SK-N-SH treated with all-trans-retinoic acid at 6 μM for 48 hours (cell line): Measurements from ENCODE around the gene TANC1.

ENCODE experiments used
- ATAC-seq: fragments of 200-7000 bp; cut with Tn5 transposase; 3 replicates; pipeline ENCODE4 v1.9.1; 2020; ENCODE audit warnings: mild to moderate bottlenecking, moderate library complexity
- ARNTL ChIP-seq: fragments of 450-650 bp; formaldehyde crosslinking; IDR thresholded peaks from 2 replicates; pipeline ENCODE4 v1.5.0; 2020; ENCODE audit warnings: low read depth, mild to moderate bottlenecking, moderate library complexity, borderline replicate concordance
- BACH2 ChIP-seq: fragments of 250-450 bp; sonication (Bioruptor Pico); IDR thresholded peaks from 2 replicates; pipeline ENCODE4 v1.9.0; 2021; ENCODE audit warnings: mild to moderate bottlenecking, borderline replicate concordance
- CSDC2 ChIP-seq: fragments of 250-450 bp; sonication (Bioruptor Pico); IDR thresholded peaks from 2 replicates; pipeline ENCODE4 v1.5.0; 2020; ENCODE audit warnings: mild to moderate bottlenecking, moderate library complexity
- CSRNP3 ChIP-seq: fragments of 250-450 bp; sonication (Bioruptor Pico); IDR thresholded peaks from 2 replicates; pipeline ENCODE4 v1.5.1; 2021; ENCODE audit warnings: mild to moderate bottlenecking, moderate library complexity
- ESRRG ChIP-seq: fragments of 250-450 bp; sonication (Bioruptor Pico); IDR thresholded peaks from 2 replicates; pipeline ENCODE4 v1.6.1; 2021; ENCODE audit warnings: mild to moderate bottlenecking
- ISL1 ChIP-seq: fragments of 250-450 bp; sonication (Bioruptor Pico); IDR thresholded peaks from 2 replicates; pipeline ENCODE4 v2.1.2; 2022; ENCODE audit warnings: mild to moderate bottlenecking, moderate library complexity
- OSR1 ChIP-seq: fragments of 250-450 bp; sonication (Bioruptor Pico); IDR thresholded peaks from 2 replicates; pipeline ENCODE4 v1.8.0; 2022; ENCODE audit warnings: moderate library complexity, mild to moderate bottlenecking, inconsistent platforms
- PATZ1 ChIP-seq: fragments of 250-450 bp; sonication (Bioruptor Pico); IDR thresholded peaks from 2 replicates; pipeline ENCODE4 v1.8.0; 2020; ENCODE audit warnings: mild to moderate bottlenecking, moderate library complexity, borderline replicate concordance
- POU6F1 ChIP-seq: fragments of 250-450 bp; sonication (Bioruptor Pico); IDR thresholded peaks from 2 replicates; pipeline ENCODE4 v1.8.0; 2021; ENCODE audit warnings: low read depth, mild to moderate bottlenecking, moderate library complexity, borderline replicate concordance
- PPARA ChIP-seq: fragments of 250-450 bp; sonication (Bioruptor Pico); IDR thresholded peaks from 2 replicates; pipeline ENCODE4 v1.5.0; 2020; ENCODE audit warnings: mild to moderate bottlenecking, borderline replicate concordance
- RARB ChIP-seq: fragments of 250-450 bp; sonication (Bioruptor Pico); IDR thresholded peaks from 2 replicates; pipeline ENCODE4 v1.8.0; 2021; ENCODE audit warnings: mild to moderate bottlenecking, moderate library complexity
- SNAI2 ChIP-seq: fragments of 250-450 bp; sonication (Bioruptor Pico); IDR thresholded peaks from 2 replicates; pipeline ENCODE4 v1.5.0; 2020; ENCODE audit warnings: mild to moderate bottlenecking, moderate library complexity
- TCF4 ChIP-seq: fragments of 250-450 bp; sonication (Bioruptor Pico); IDR thresholded peaks from 2 replicates; pipeline ENCODE4 v1.8.0; 2021; ENCODE audit warnings: mild to moderate bottlenecking, moderate library complexity, borderline replicate concordance
- TOX ChIP-seq: fragments of 250-450 bp; sonication (Bioruptor Pico); IDR thresholded peaks from 2 replicates; pipeline ENCODE4 v1.8.0; 2021; ENCODE audit warnings: mild to moderate bottlenecking, moderate library complexity, borderline replicate concordance
- TSHZ2 ChIP-seq: fragments of 250-450 bp; sonication (Bioruptor Pico); IDR thresholded peaks from 2 replicates; pipeline ENCODE4 v1.5.0; 2020; ENCODE audit warnings: mild to moderate bottlenecking, moderate library complexity
- ZC3H10 ChIP-seq: fragments of 250-450 bp; sonication (Bioruptor Pico); IDR thresholded peaks from 2 replicates; pipeline ENCODE4 v1.5.1; 2021; ENCODE audit warnings: mild to moderate bottlenecking, moderate library complexity
- ZFP30 ChIP-seq: fragments of 450-650 bp; formaldehyde crosslinking; IDR thresholded peaks from 2 replicates; pipeline ENCODE4 v1.5.0; 2022; ENCODE audit warnings: mild to moderate bottlenecking, moderate library complexity
- ZNF565 ChIP-seq: fragments of 450-650 bp; formaldehyde crosslinking; conservative IDR thresholded peaks from 2 replicates; pipeline ENCODE4 v1.5.0; 2020; ENCODE audit warnings: low read depth, mild to moderate bottlenecking, moderate library complexity
- ZNF70 ChIP-seq: fragments of 450-650 bp; formaldehyde crosslinking; IDR thresholded peaks from 2 replicates; pipeline ENCODE4 v1.5.0; 2020; ENCODE audit warnings: mild to moderate bottlenecking, moderate library complexity
- ZNF8 ChIP-seq: fragments of 450-650 bp; formaldehyde crosslinking; IDR thresholded peaks from 2 replicates; pipeline ENCODE4 v1.5.0; 2020; ENCODE audit warnings: mild to moderate bottlenecking, moderate library complexity

Gene TANC1

GRCh38 chr2:159243529-159243928 is 275.1 kb downstream of the TANC1 start:
- ATAC-seq = no peak
- TF ChIP-seq ESRRG (CRISPR knock-in tag) (no peak), ARNTL (CRISPR knock-in tag) (no peak), PATZ1 (CRISPR knock-in tag) (no peak), CSRNP3 (CRISPR knock-in tag) (no peak), ZNF8 (CRISPR knock-in tag) (no peak), TCF4 (CRISPR knock-in tag) (no peak), ZFP30 (CRISPR knock-in tag) (no peak), BACH2 (CRISPR knock-in tag) (no peak), RARB (CRISPR knock-in tag) (no peak), SNAI2 (CRISPR knock-in tag) (no peak), ZNF70 (CRISPR knock-in tag) (no peak), ISL1 (CRISPR knock-in tag) (no peak), TOX (CRISPR knock-in tag) (no peak), PPARA (CRISPR knock-in tag) (no peak), TSHZ2 (no peak), ZNF565 (no peak), POU6F1 (no peak), ZC3H10 (no peak), OSR1 (CRISPR knock-in tag) (no peak), CSDC2 (no peak)

GRCh38 chr2:159246325-159246988 is 278.0 kb downstream of the TANC1 start:
- no peak for ATAC-seq

More at GRCh38 chr2:159246325-159246988, 278.0 kb downstream of the TANC1 start:
- TF ChIP-seq TSHZ2 (no peak), ZNF8 (CRISPR knock-in tag) (peak; percentile 80)
